Subcutaneous adipose tissue (tissue), 4 donors: ENCODE measurements around the gene EVI5L. TPM values are rescaled to one million over a fixed set of nuclear protein-coding genes. Genes with fewer than 3 reads are reported as not detected.

ENCODE experiments used
- CTCF ChIP-seq: fragments of 450-650 bp; IDR thresholded peaks from one replicate; pipeline ENCODE4 v1.5.1; 2016; ENCODE audit warnings: low read depth, mild to moderate bottlenecking, control low read depth, antibody characterized with exemption, moderate library complexity
- total RNA-seq, 4 donors: library from RNA; depleted of rRNA; stranded (reverse); fragments of >200 nt; gene quantifications; one replicate each; pipeline ENCODE4 v1.1.0, GENCODE V29; 2016

The EVI5L gene
- total RNA-seq, 4 donors from 2014 or later, result 6.3 to 12.1 (median 9.9) TPM

- TF ChIP-seq CTCF, result no peak
Observed at GRCh38 chr19:7872306-7873204, 42.5 kb downstream of the EVI5L start.

GRCh38 chr19:7873304-7874075 is 43.5 kb downstream of the EVI5L start:
- TF ChIP-seq CTCF, result no peak

DNA sequence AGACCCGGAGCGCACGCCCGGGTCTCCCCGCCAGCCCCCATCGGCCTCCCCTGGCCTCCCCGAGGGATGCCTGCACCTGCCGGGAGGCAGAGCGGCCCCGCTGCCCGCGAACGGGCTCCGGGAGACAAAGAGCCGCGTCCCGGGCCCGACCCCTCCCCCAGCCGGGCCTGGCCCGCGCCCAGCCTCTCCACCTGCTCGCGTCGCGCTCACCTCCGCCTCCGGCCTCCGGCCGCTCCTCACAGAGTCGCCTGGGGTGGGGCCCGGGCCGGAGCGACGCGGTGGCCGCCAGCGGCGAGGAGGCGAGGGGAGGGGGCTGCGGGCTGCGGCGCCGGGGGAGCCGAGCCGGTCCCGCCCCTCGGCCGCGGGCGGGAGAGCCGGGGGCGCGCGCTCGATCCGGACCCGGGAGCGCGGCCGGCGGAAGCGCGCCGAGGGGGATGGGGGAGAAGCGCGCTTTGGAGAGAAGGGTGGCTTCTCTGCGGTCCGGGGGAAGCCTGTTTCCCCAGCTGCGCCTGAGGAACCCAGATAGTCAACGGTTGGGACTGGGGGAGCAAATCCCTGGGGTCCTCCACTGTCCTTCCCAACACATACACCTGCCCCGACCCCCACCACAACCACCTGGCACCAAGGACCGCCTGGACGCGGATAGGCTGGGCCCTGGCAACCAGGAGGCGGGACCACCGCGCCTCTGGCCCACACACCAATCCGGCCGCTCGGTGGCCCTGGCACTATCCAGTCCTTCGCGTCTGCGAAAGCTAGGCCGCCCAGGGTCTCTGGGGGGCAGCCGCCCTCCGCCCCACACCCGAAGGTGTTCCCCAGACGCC is 44.3 kb downstream of the EVI5L start, which contains the start of gene PRR36:
TSS of gene PRR36 (minus strand) at position 315 of the 821 bp plus-strand sequence. CDS start 701 bp downstream, outside the sequence.
- no peak for TF ChIP-seq CTCF

GRCh38 chr19:7874897-7875273 is 44.9 kb downstream of the EVI5L start:
- TF ChIP-seq CTCF, result no peak

GRCh38 chr19:7877249-7877836 is 47.3 kb downstream of the EVI5L start:
- TF ChIP-seq CTCF, result no peak

DNA sequence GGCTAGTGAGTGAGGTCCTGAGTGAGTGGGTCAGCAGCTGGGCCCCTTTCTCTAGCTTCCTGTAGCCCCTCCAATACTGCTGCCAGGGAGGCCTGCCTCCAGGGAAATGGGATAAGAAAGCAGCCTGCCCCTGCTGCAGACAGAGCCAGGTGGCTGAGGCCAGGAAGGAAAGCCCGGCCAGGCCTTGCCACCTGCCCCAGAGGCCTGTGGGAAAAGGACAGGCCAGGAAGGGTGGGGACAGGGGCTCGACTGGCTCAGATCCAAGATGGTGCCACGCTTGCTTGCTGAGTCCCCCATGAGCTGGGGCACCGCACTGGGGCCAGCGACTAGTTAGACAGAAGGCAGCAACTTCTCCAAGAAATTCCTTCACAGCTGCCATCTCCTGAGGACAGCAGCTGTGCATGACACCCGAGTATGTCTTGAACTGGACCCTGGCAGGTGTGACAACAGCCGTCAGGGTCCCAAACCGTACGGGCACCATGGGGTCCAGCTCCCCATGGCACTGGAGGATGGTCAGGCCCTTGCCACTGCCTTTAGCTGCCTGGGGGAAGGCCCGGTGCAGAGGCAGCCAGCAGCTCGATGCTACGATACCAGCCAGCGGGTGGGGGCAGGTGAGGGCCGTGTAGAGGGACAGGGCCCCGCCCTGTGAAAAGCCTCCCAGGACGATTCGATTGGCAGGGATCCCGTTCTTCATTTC is 49.2 kb downstream of the EVI5L start:
- TF ChIP-seq CTCF, result no peak
